Adrenal gland (tissue), 5 donors: ENCODE measurements around the gene C15orf61.

ENCODE experiments used
- POLR2A ChIP-seq, 2 donors: fragments of 450-650 bp; IDR thresholded peaks; one replicate each; pipeline ENCODE4 v1.6.1; 2017; ENCODE audit warnings: antibody characterized with exemption in 2 of 2, mild to moderate bottlenecking in 2 of 2, moderate library complexity in 1 of 2
- TF ChIP-seq, protein P1 (sequence below), 6 experiments: fragments of 450-650 bp in 4 of 6; fragments of 200-600 bp in 2 of 6; sonication (generic) in 1 of 6; IDR thresholded peaks; 1 replicate in 5 of 6; 2 replicates in 1 of 6; pipeline versions ENCODE4 v1.5.1 to v1.8.0; 2016 to 2021; ENCODE audit warnings: antibody characterized with exemption in 6 of 6, mild to moderate bottlenecking in 2 of 6, moderate library complexity in 1 of 6
- donor health status: DM: no; HTN: no; CAD: no.

DNA sequence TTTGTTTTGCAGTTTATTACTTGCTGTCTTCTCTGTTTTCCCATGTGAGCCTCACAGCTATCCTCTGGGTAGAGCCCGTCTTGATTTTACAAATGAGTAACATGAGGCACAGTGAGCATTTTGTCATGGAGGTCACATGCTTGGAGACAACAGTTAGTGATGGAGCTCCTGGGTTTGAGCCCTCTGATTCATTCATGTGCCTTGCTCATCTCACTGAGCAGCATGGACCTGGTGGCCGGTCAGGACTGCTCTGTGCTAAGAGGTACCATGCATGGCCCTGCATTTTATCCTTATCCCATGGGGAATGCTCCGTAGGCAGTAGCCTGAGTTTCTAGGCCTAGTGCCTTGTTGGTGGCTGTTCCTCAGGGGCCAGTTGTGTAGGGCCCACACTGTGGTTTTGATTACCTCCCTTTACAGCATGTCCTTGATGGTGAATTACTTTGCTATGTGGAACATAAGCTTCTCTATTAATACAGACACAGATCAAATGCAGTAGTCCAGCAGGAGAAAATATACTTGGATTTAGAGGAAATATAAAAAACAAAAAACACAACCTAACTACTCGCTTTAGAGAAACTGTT lies 57.2 kb downstream of the C15orf61 start:
- TF ChIP-seq, protein P1, sequence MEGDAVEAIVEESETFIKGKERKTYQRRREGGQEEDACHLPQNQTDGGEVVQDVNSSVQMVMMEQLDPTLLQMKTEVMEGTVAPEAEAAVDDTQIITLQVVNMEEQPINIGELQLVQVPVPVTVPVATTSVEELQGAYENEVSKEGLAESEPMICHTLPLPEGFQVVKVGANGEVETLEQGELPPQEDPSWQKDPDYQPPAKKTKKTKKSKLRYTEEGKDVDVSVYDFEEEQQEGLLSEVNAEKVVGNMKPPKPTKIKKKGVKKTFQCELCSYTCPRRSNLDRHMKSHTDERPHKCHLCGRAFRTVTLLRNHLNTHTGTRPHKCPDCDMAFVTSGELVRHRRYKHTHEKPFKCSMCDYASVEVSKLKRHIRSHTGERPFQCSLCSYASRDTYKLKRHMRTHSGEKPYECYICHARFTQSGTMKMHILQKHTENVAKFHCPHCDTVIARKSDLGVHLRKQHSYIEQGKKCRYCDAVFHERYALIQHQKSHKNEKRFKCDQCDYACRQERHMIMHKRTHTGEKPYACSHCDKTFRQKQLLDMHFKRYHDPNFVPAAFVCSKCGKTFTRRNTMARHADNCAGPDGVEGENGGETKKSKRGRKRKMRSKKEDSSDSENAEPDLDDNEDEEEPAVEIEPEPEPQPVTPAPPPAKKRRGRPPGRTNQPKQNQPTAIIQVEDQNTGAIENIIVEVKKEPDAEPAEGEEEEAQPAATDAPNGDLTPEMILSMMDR (IDR thresholded peaks at IDR 0.05): no peak
- no peak for TF ChIP-seq POLR2A (IDR thresholded peaks at IDR 0.05)
